Hematopoietic multipotent progenitor cell treated with erythropoietin and hydrocortisone succinate and interleukin-3 and kit ligand, for 8 days (in vitro differentiated cells): ENCODE measurements around the gene CHTOP.
"Not testable (repeated sequence)": the region's sequence is repeated elsewhere in the genome, so short reads cannot be mapped to it uniquely, and the experiment has no call there.

Source experiments
- DNase-seq: peaks from one replicate; pipeline ENCODE4 v3.0.0-alpha.2; 2015

The CHTOP gene

GRCh38 chr1:153633754-153634665 is at the start of gene CHTOP:
CHTOP (plus strand) TSS chr1:153634066; CDS start chr1:153636589, 2,523 bp downstream.
- DNase-seq: peak; percentile 98

DNA sequence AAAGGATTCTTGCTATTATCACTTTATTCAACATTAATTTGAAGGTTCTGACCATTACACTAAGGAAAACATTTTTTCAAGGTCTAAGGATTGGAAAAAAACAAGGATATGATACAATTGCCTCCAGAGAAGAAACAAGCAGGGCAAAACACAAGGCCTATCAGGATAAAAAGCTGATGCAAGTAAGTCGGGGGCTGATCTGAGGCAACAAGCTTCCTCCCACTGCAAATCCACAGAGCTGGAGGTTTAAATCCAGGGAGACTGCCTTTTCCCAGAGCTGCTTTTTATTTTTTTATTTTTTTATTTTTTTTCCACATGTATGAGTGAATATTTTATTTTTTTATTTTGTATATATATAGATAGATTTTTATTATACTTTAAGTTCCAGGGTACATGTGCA is 48.9 kb upstream of the CHTOP start:
- DNase-seq: no peak

DNA sequence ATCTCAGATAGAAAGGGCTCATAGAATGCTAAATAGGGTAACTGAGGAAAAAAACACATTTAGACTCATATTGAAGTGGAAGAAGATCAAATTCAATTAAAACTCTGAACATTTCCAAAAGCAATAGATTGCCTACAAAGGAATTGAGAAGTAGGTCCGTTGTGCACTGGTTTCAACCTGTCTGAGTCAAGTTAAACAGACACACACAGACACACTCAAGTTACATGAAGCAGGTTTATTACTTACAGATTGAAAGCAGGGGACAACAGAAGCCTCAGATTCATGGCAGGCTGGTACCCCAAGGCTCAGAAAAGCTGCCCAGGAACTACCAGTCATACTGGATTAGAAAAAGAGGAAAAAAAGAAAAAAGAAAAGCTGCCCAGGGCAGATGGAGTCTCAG is 47.5 kb upstream of the CHTOP start:
- no peak for DNase-seq

DNA sequence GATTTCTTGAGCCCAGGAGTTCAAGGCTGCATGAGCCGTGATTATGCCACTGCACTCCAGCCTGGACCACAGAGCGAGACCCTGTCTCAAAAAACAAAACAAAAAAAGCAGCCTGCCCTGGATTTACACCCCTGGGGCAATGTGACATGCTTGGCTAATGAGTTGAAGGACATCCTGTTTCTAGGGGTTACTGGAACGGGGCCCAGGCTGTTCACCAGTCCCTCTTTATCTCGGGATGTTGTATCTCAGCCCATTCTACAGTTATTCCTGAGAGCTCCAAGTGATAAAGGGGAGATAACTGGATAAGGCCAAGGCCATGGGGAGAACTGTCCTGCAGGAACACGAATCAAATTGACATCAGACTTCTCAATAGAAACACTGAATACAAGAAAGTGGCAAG is 46.6 kb upstream of the CHTOP start:
- no peak for DNase-seq

- DNase-seq: not testable (repeated sequence)
These were observed 45.8 kb upstream of the CHTOP start for GRCh38 chr1:153588033-153588432.

DNA sequence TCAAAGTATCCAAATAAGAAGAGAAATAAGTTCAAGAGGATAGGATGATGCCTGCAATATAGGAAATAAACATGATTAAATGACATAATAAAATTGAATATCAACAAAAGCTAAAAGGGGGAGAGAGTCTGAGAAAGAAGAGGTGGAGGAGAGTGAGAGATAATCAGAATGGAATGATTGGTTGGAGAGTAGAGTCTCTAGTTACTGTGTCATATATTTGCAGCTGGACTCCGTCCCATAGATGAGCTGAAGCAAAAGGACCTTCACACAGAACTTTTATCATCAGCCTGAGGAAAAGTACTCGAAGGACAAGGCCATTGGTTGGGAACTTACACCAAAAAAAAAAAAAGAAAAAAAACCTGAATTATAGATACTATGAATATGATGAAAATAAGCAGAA is 45.4 kb upstream of the CHTOP start:
- DNase-seq: no peak

DNA sequence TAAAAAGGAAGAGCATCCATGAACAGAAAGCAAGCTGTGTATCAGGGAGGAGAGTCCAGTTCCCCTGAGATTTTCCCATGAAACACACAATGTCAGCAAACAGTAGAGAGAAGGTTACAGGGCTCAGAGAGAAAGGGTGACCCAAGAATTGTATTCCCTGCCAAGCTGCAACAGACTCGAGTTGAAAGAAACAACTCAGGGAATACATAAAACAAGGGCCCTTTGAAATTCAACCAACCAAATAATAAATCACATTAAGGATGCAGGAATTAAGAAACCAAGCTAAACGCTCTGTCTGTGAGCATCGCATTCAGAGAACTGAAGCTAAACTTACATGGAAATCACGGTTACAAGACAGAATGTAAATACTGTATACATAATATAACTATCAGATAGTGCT is 41.1 kb upstream of the CHTOP start:
- DNase-seq: no peak

- DNase-seq: peak; percentile 42
These were observed 36.7 kb upstream of the CHTOP start for GRCh38 chr1:153597206-153597605.

DNA sequence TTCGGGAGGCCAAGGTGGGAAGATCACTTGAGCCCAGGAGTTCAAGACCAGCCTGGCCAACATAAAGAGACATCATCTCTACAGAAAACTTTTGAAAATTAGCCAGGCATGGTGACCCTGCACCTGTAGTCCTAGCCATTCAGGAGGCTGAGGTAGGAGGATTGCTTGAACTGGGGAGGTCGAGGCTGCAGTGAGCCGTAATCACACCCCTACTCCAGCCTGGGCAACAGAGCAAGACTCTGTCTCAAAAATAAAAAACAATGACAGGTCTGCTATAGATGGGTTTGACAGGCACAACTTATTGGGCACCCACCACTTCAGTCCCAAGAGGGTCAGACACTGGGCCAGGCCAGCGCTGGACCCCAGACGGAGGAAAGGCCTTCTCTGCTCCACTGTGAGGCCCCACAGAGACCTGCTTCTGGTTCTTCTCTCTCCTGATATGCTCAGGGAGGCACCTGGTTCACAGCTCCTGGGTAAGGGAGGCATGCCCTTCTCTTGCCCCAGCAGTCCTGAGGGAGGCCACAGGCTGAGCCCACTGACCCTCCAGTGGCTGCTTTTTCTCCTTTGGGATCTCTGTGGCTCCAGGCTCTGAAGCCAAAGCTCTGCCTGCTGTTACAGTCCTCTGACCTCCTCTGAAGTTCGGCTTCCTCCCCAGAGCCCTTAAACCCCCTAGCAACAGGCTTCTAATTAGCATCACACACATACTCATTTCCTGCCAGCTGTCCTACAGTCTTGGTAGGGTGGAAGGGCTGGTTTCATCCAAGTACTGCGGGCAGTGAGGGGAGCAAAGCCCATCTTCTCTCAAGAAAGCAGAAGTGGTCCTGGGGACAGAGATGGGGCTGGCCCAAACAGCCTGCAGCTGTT is 35.3 kb upstream of the CHTOP start:
- peak; percentile 16 for DNase-seq

DNA sequence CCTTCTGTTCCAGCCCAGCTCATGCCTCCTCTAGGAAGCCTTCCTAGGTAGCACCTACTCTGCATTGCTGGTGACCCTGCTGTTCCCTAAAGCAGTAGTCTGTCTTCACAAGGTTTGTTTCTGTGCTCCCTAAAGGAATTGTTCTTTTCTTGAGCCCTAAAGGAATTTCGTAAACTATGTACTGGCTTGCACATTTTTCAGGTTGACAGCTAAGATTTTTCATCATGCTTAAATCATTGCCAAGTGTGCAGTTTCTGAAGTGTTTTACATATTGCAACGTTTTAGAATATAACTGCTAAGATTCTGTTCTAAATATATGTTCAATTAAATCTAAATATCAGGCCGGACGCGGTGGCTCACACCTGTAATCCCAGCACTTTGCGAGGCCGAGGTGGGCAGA is 34.0 kb upstream of the CHTOP start:
- DNase-seq: no peak

GRCh38 chr1:153602749-153603148 is 31.1 kb upstream of the CHTOP start:
- no peak for DNase-seq

DNA sequence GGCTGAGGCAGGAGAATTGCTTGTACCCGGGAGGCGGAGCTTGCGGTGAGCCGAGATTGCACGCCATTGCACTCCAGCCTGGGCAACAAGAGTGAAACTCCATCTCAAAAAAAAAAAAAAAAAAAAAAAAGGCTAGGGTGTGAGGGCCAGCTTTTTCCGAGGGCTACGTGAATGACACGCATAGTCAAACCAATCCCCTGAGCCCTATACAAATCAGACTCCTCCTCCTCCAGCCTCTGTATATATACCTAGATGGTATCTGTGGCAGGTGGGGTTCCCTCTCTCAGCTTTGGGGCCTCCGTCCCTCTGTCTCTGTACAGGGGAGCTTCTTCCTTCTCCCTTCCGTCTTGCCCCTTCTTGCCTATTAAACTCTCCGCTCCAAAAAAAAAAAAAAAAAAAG is 27.7 kb upstream of the CHTOP start:
- DNase-seq: no peak

DNA sequence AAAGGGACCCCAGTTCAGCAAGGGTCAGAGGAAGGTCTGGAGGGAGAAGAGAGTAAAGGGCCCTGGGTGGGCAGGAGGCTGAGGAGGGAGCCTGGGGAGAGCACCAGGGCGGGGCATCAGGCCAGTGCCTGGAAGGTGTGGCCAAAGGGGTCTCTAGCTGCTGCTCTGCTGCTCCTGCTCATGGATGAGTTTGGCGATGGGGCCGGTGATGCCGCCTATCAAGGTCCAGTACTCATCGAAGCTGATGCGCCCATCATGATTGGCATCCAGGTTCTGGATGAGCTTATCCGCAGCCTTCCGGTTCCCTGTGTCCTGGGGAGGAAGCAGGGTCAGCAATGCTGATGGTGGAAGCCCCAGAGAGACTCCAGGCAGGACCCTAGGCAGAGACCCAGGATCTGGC is 26.5 kb upstream of the CHTOP start:
- no peak for DNase-seq

DNA sequence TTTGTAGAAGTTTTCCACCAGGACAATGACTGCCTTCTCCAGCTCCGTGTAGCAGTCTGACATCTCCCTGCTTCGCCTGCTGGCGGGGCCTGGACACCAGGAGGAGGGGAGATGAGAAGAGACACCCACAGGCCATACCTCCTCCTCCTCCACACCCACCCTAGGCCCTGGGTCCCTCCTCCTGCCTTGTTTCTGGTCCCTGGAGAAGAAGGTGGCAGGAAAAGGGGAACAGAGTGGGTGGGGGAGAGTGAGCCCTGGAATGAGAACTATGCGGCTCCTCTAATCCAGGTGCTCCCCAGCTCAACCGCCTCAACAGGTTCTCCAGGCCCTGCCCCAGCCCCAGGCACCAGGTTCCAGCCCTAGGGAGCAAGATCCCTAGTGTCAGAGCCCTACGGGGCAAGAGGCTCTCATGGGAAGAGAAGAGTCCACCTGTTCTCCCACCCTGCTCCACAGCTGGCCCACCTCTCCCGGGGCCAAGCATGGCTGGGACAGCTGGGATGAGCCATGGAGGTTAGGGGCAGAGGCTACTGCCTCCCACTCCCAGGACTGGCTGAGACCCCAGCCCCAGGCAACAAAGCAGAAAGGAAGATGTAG is 25.7 kb upstream of the CHTOP start:
- DNase-seq: no peak

- no peak for DNase-seq
These were observed 24.9 kb upstream of the CHTOP start for GRCh38 chr1:153608742-153609584.

GRCh38 chr1:153609585-153609907 is 24.3 kb upstream of the CHTOP start:
- DNase-seq: no peak

DNA sequence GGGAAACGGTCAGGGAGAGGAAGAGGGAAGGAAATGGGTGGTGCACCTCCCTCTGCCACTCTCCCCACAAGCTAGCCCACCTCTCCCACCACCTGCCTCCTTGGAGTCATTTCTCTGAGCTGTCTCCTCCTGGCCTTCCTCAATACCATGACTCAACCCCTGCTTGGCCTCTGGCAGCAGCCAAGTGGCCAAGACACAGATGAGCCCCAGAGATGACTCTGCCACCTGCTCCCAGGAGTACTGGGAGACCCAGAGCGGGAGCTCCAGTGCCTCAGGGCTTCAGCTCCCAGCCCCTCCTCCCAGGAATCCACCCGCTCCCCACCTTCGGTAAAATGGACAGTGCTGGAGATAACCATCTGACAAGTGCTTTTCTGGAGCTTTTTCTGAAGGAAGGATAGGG is 23.5 kb upstream of the CHTOP start:
- no peak for DNase-seq

GRCh38 chr1:153610811-153611301 is 23.0 kb upstream of the CHTOP start:
- no peak for DNase-seq

DNA sequence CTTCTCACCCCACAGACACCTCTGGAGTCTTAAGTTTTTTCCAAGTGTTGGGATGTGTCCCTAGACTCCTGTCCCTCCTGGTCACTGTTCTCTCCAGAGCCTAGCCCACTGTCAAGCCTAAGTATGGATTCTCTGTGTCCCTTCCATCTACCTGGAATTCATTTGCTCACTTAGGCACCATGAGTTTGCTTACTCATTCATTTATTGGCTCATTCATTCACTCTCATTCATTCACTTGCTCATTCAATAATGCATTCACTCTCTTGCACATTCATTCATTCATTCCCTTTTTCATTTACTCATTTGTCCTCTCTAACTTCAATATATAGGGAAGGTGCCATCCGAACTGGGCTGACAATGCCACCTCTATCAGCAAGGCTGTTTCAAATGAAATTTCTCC is 22.5 kb upstream of the CHTOP start:
- DNase-seq: no peak

DNA sequence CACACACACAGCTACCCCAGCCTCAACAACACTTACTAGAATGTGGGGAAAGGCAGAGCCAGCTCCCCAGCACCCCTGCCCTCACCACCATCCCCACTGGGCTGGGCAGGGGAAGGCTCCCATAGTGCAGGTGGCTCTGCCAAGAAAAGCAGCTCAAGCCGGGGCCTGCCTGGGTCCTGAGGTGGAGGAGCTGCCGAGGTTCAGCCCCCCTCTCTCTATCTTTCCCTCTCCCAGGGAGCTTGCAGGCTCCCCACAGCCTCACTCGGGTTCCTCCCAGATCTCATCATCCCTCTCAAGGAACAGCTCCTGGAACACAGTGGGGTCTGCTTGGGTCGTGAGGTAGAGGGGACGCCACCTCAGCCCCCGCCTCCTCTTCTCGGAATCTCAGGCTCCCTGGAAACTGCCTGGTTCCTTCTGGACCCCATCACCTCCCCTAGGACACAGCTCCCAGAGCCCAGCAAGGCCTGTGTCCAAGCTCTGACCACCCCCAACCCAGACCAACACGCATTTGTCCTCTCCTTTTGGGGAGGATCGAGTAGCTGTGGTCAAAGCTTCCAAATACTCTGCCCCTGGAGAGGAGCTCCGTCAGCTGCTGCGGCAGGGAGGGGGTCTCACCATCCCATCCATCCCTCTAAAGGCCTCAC is 21.6 kb upstream of the CHTOP start:
- no peak for DNase-seq

GRCh38 chr1:153612755-153613331 is 21.0 kb upstream of the CHTOP start, which contains the start of gene S100A16:
S100A16 (minus strand) TSS chr1:153613137; CDS start chr1:153608151, 4,986 bp downstream.
- DNase-seq: peak; percentile 66
